Activated CD8-positive, alpha-beta memory T cell treated with anti-CD3 and anti-CD28 coated beads, Interleukin-2, amount 50 U/mL, for 48 hours (primary cell): ENCODE data around the gene SAA2.
"Not testable (repeated sequence)": the region's sequence is repeated elsewhere in the genome, so short reads cannot be mapped to it uniquely, and the experiment has no call there.

Experiments used
- DNase-seq: peaks from one replicate; pipeline ENCODE4 v3.0.0-alpha.2; 2020

Gene SAA2

GRCh38 chr11:18247191-18247581 is 1.3 kb downstream of the SAA2 start:
- not testable (repeated sequence) for DNase-seq

GRCh38 chr11:18246379-18247190 is 1.9 kb downstream of the SAA2 start:
- not testable (repeated sequence) for DNase-seq

GRCh38 chr11:18245396-18245795 is 3.1 kb downstream of the SAA2 start:
- DNase-seq, result no peak

GRCh38 chr11:18243783-18244362 is 4.6 kb downstream of the SAA2 start:
- DNase-seq, result peak; percentile 65

- DNase-seq, result no peak
Measured at GRCh38 chr11:18239655-18240054, 8.8 kb downstream of the SAA2 start.

- DNase-seq, result no peak
Measured at GRCh38 chr11:18236664-18237356, 11.7 kb downstream of the SAA2 start, which contains the start of gene SAA4. TSS of gene SAA4 (minus strand) at chr11:18236802. CDS start at chr11:18235926, 876 bp downstream.

GRCh38 chr11:18235394-18236334 is 12.8 kb downstream of the SAA2 start:
- no peak for DNase-seq

GRCh38 chr11:18233912-18234311 is 14.6 kb downstream of the SAA2 start:
- DNase-seq, result no peak

- no peak for DNase-seq
Measured at GRCh38 chr11:18230859-18231258, 17.6 kb downstream of the SAA2 start.

GRCh38 chr11:18229501-18229900 is 19.0 kb downstream of the SAA2 start:
- DNase-seq, result no peak

GRCh38 chr11:18225913-18226312 is 22.6 kb downstream of the SAA2 start:
- DNase-seq, result no peak

- DNase-seq, result no peak
Measured at GRCh38 chr11:18223591-18224387, 24.7 kb downstream of the SAA2 start.

- DNase-seq, result no peak
Measured at GRCh38 chr11:18222814-18223421, 25.6 kb downstream of the SAA2 start.

GRCh38 chr11:18221274-18221876 is 27.1 kb downstream of the SAA2 start:
- DNase-seq, result no peak

- no peak for DNase-seq
Measured at GRCh38 chr11:18209058-18209457, 39.4 kb downstream of the SAA2 start.

GRCh38 chr11:18204771-18205170 is 43.7 kb downstream of the SAA2 start:
- DNase-seq, result no peak

GRCh38 chr11:18204220-18204619 is 44.2 kb downstream of the SAA2 start:
- no peak for DNase-seq

- no peak for DNase-seq
Measured at GRCh38 chr11:18203723-18204122, 44.7 kb downstream of the SAA2 start.

- DNase-seq, result not testable (repeated sequence)
Measured at GRCh38 chr11:18197738-18198137, 50.7 kb downstream of the SAA2 start.

- DNase-seq, result no peak
Measured at GRCh38 chr11:18196532-18196931, 51.9 kb downstream of the SAA2 start.
